HepG2 (cell line): ENCODE results near the gene CYB5B. TPM values are rescaled to one million over a fixed set of nuclear protein-coding genes. Genes with fewer than 3 reads are reported as not detected.

Experiments
- HNF1B ChIP-seq: sonication (generic); formaldehyde crosslinking; IDR thresholded peaks from 2 replicates; pipeline ENCODE4 v1.5.1; 2020; ENCODE audit warnings: mild to moderate bottlenecking, moderate library complexity, missing genetic modification reagents
- PTBP1 ChIP-seq: fragments of 200-400 bp; formaldehyde crosslinking; IDR thresholded peaks from 2 replicates; pipeline ENCODE4 v1.6.1; 2018; ENCODE audit warnings: low read length, low read depth; ENCODE audit not compliant: poor library complexity, severe bottlenecking
- SKI ChIP-seq: fragments of 450-650 bp; IDR thresholded peaks from one replicate; pipeline ENCODE4 v1.6.1; 2018; ENCODE audit warnings: mild to moderate bottlenecking; ENCODE audit not compliant: partially characterized antibody
- ZBTB26 ChIP-seq: IDR thresholded peaks from 2 replicates; pipeline ENCODE4 v1.6.1; 2016; ENCODE audit warnings: missing compliant biosample characterization, missing genetic modification reagents, borderline replicate concordance
- ZNF276 ChIP-seq: sonication (generic); formaldehyde crosslinking; IDR thresholded peaks from 2 replicates; pipeline ENCODE4 v1.4.0; 2020; ENCODE audit warnings: mild to moderate bottlenecking, low read depth, missing genetic modification reagents
- ZNF501 ChIP-seq: sonication (generic); formaldehyde crosslinking; IDR thresholded peaks from 2 replicates; pipeline ENCODE4 v1.5.1; 2020; ENCODE audit warnings: mild to moderate bottlenecking, moderate library complexity, missing genetic modification reagents
- ZNF549 ChIP-seq: sonication (generic); formaldehyde crosslinking; IDR thresholded peaks from 2 replicates; pipeline ENCODE4 v1.5.0; 2020; ENCODE audit warnings: missing genetic modification reagents
- ZNF619 ChIP-seq: sonication (generic); formaldehyde crosslinking; IDR thresholded peaks from 2 replicates; pipeline ENCODE4 v1.4.0; 2020; ENCODE audit warnings: mild to moderate bottlenecking, missing genetic modification reagents
- ZNF746 ChIP-seq: sonication (generic); formaldehyde crosslinking; IDR thresholded peaks from 2 replicates; pipeline ENCODE4 v1.8.0; 2022; ENCODE audit warnings: mild to moderate bottlenecking, missing genetic modification reagents
- polyA plus RNA-seq, 8 experiments: library from polyadenylated mRNA; depleted of rRNA in 3 of 8; stranded (reverse) in 7 of 8; unstranded in 1 of 8; fragments of >200 nt; fragmentation: Illumina TruSeq in 4 of 8; extraction: Trizol in 4 of 8; gene quantifications; 2 replicates each; pipeline versions ENCODE4 v1.2.1 to v1.2.3, GENCODE V29; 2011 to 2016; ENCODE audit warnings: low read depth in 4 of 8, missing spikeins in 1 of 8, mixed read lengths in 1 of 8; ENCODE audit not compliant: insufficient read depth in 1 of 8
- total RNA-seq, 5 experiments: library from RNA; depleted of rRNA; stranded (reverse); fragments of >200 nt; fragmentation: Illumina TruSeq; extraction: Trizol; gene quantifications; 2 replicates each; pipeline ENCODE4 v1.2.3, GENCODE V29; 2016; ENCODE audit warnings: low read depth in 1 of 5
- TF ChIP-seq, protein P1 (sequence below): sonication (generic); formaldehyde crosslinking; IDR thresholded peaks from 2 replicates; pipeline ENCODE4 v1.4.0; 2020; ENCODE audit warnings: mild to moderate bottlenecking, missing genetic modification reagents
- TF ChIP-seq, protein P2 (sequence below): sonication (generic); formaldehyde crosslinking; IDR thresholded peaks from 2 replicates; pipeline ENCODE4 v1.5.1; 2020; ENCODE audit warnings: mild to moderate bottlenecking, missing genetic modification reagents, moderate library complexity
- TF ChIP-seq, protein P3 (sequence below): sonication (generic); formaldehyde crosslinking; conservative IDR thresholded peaks from 2 replicates; pipeline ENCODE4 v1.4.0; 2020; ENCODE audit warnings: mild to moderate bottlenecking, missing genetic modification reagents, moderate library complexity

The CYB5B gene
- total and polyA plus RNA-seq, 2 of the 13 experiments (the other 11 are each of a cell fraction or from before 2014, with no cell fraction given): 234 to 432 TPM

DNA sequence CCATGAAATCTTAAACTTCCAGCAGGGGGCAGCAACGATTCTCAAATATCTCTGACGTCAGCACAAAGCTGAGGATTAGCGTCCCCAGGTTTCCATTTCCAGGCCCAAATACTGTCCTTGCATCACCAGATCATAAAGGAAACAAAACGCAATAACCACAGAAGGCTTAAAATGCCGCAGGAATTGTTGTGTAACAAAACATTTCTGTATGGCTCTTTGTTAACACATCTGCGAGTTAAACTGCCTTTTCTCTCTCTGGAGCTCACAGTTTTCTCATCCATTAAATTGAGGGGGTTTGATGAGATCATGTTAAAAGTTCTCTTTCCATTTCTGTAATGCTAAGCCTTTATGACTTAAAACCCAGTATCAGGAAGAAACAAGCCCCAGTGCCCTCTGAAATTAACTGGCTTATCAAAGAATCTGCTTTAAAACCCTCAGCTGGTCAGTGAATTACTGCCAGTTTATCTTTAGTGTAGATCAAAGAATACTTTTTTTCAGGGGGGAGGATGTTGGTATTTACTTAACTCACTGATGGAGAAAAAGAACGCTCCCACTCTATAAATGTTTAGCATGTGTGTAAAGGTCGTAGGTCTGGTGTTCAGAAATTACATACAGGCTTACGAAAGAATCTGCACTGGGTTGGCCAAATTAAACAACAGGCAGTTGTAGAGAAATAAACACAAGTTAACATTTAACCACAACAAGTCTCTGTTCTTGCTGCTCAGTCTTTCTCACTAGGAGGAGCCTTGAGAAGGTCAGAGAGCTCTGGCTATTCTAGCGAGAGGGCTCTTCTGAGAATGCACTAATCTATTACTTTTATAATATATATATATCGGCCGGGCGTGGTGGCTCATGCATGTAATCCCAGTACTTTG is 28.0 kb upstream of the CYB5B start (continued):
- TF ChIP-seq, protein P1, sequence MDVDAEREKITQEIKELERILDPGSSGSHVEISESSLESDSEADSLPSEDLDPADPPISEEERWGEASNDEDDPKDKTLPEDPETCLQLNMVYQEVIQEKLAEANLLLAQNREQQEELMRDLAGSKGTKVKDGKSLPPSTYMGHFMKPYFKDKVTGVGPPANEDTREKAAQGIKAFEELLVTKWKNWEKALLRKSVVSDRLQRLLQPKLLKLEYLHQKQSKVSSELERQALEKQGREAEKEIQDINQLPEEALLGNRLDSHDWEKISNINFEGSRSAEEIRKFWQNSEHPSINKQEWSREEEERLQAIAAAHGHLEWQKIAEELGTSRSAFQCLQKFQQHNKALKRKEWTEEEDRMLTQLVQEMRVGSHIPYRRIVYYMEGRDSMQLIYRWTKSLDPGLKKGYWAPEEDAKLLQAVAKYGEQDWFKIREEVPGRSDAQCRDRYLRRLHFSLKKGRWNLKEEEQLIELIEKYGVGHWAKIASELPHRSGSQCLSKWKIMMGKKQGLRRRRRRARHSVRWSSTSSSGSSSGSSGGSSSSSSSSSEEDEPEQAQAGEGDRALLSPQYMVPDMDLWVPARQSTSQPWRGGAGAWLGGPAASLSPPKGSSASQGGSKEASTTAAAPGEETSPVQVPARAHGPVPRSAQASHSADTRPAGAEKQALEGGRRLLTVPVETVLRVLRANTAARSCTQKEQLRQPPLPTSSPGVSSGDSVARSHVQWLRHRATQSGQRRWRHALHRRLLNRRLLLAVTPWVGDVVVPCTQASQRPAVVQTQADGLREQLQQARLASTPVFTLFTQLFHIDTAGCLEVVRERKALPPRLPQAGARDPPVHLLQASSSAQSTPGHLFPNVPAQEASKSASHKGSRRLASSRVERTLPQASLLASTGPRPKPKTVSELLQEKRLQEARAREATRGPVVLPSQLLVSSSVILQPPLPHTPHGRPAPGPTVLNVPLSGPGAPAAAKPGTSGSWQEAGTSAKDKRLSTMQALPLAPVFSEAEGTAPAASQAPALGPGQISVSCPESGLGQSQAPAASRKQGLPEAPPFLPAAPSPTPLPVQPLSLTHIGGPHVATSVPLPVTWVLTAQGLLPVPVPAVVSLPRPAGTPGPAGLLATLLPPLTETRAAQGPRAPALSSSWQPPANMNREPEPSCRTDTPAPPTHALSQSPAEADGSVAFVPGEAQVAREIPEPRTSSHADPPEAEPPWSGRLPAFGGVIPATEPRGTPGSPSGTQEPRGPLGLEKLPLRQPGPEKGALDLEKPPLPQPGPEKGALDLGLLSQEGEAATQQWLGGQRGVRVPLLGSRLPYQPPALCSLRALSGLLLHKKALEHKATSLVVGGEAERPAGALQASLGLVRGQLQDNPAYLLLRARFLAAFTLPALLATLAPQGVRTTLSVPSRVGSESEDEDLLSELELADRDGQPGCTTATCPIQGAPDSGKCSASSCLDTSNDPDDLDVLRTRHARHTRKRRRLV: peak; percentile 63; the same call in 1 of the 2 replicates
- TF ChIP-seq ZNF619 (no peak), ZNF501 (CRISPR knock-in tag) (no peak), ZNF549 (CRISPR knock-in tag) (no peak; the same call in 1 of the 2 replicates), SKI (peak; percentile 20), ZBTB26 (CRISPR knock-in tag) (no peak), ZNF276 (CRISPR knock-in tag) (no peak), PTBP1 (no peak), HNF1B (CRISPR knock-in tag) (peak; percentile 95), ZNF746 (peak; percentile 36; the same call in 1 of the 2 replicates)
- TF ChIP-seq, protein P2, sequence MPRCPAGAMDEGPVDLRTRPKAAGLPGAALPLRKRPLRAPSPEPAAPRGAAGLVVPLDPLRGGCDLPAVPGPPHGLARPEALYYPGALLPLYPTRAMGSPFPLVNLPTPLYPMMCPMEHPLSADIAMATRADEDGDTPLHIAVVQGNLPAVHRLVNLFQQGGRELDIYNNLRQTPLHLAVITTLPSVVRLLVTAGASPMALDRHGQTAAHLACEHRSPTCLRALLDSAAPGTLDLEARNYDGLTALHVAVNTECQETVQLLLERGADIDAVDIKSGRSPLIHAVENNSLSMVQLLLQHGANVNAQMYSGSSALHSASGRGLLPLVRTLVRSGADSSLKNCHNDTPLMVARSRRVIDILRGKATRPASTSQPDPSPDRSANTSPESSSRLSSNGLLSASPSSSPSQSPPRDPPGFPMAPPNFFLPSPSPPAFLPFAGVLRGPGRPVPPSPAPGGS (CRISPR knock-in tag): 0 out of 2 replicates have a peak, but pooled peaks have one; percentile 48
- TF ChIP-seq, protein P3, sequence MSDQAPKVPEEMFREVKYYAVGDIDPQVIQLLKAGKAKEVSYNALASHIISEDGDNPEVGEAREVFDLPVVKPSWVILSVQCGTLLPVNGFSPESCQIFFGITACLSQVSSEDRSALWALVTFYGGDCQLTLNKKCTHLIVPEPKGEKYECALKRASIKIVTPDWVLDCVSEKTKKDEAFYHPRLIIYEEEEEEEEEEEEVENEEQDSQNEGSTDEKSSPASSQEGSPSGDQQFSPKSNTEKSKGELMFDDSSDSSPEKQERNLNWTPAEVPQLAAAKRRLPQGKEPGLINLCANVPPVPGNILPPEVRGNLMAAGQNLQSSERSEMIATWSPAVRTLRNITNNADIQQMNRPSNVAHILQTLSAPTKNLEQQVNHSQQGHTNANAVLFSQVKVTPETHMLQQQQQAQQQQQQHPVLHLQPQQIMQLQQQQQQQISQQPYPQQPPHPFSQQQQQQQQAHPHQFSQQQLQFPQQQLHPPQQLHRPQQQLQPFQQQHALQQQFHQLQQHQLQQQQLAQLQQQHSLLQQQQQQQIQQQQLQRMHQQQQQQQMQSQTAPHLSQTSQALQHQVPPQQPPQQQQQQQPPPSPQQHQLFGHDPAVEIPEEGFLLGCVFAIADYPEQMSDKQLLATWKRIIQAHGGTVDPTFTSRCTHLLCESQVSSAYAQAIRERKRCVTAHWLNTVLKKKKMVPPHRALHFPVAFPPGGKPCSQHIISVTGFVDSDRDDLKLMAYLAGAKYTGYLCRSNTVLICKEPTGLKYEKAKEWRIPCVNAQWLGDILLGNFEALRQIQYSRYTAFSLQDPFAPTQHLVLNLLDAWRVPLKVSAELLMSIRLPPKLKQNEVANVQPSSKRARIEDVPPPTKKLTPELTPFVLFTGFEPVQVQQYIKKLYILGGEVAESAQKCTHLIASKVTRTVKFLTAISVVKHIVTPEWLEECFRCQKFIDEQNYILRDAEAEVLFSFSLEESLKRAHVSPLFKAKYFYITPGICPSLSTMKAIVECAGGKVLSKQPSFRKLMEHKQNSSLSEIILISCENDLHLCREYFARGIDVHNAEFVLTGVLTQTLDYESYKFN (CRISPR knock-in tag): peak; percentile 100
